K562 (cell line): Measurements from ENCODE around the gene MPL. TPM values are rescaled to one million over a fixed set of nuclear protein-coding genes. Genes with fewer than 3 reads are reported as not detected.

Source experiments
- ATAC-seq: fragments of 200-7000 bp; cut with Tn5 transposase; 3 replicates; pipeline ENCODE4 v1.9.1; 2020; ENCODE audit warnings: moderate library complexity
- BruUV-seq: library from RNA; stranded (reverse); fragments of 400-500 nt; replicated peaks from 2 replicates; lab custom pipeline; 2021; lab: Mats Ljungman, UMichigan
- CTCF ChIA-PET: fragments of 300-600 bp; formaldehyde crosslinking; extraction: SDS; loops from one replicate; lab custom pipeline; 2021; ENCODE audit warnings: low intra/inter-chr PET ratio; lab: Yijun Ruan, JAX
- POLR2A ChIA-PET: fragments of 300-600, 350-650 bp; sonication (Branson Sonifier 250); formaldehyde crosslinking; extraction: SDS; loops from one replicate; lab custom pipeline; 2021; ENCODE audit warnings: antibody characterized with exemption, inconsistent platforms; lab: Yijun Ruan, JAX
- DNase-seq, 4 experiments: peaks; one replicate each; pipeline versions ENCODE4 v3.0.0 to v3.0.0-alpha.2; 2011 to 2018; ENCODE audit warnings: low spot score in 3 of 4, mixed read lengths in 3 of 4; ENCODE audit errors: extremely low read depth in 1 of 4
- FAIRE-seq: peaks from 2 replicates; lab custom pipeline; 2011; peaks lifted over from hg19 to GRCh38; lab: Jason Lieb, UNC
- H2AFZ ChIP-seq: 2 replicates; pipeline ENCODE4 v1.6.0; 2011; ENCODE audit warnings: low read depth, low read length, control low read depth, inconsistent platforms
- H3K27ac ChIP-seq: fragments of 200-600 bp; 3 replicates; pipeline ENCODE4 v1.8.0; 2011; ENCODE audit warnings: low read depth, mild to moderate bottlenecking, control low read depth, inconsistent platforms, low read length, moderate library complexity, mixed read lengths; ENCODE audit errors: extremely low read depth
- H3K27me3 ChIP-seq, 2 experiments: fragments of 300-600 bp in 1 of 2; 2 replicates in 1 of 2; 3 replicates in 1 of 2; pipeline versions ENCODE4 v1.6.0 to v1.8.0; 2011; ENCODE audit warnings: inconsistent platforms in 2 of 2, low read length in 2 of 2, mild to moderate bottlenecking in 1 of 2, mixed read lengths in 1 of 2, moderate library complexity in 1 of 2; ENCODE audit not compliant: control insufficient read depth in 2 of 2, insufficient read depth in 2 of 2
- H3K36me3 ChIP-seq: fragments of 300-600 bp; 3 replicates; pipeline ENCODE4 v1.8.0; 2011; ENCODE audit warnings: mild to moderate bottlenecking, low read length, inconsistent platforms; ENCODE audit not compliant: control insufficient read depth, insufficient read depth
- H3K4me1 ChIP-seq, 2 experiments: fragments of 200-600 bp in 1 of 2; replicated peaks in 1 of 2; 2 replicates in 1 of 2; 3 replicates in 1 of 2; pipeline versions ENCODE4 v1.5.1 to v1.8.0; 2011; ENCODE audit warnings: inconsistent platforms in 2 of 2, low read length in 2 of 2, mild to moderate bottlenecking in 1 of 2, mixed read lengths in 1 of 2, moderate library complexity in 1 of 2; ENCODE audit not compliant: control insufficient read depth in 2 of 2, insufficient read depth in 2 of 2
- H3K4me2 ChIP-seq: 2 replicates; pipeline ENCODE4 v1.6.1; 2011; ENCODE audit warnings: low read length, control low read depth, inconsistent platforms, mixed read lengths; ENCODE audit not compliant: insufficient read depth
- H3K4me3 ChIP-seq: fragments of 200-600 bp; sonication (generic), shearing (Covaris generic); 2 replicates; pipeline ENCODE4 v1.5.1; 2016; ENCODE audit warnings: control low read depth, inconsistent platforms
- H3K79me2 ChIP-seq: fragments of 200-600 bp; 3 replicates; pipeline ENCODE4 v1.8.0; 2011; ENCODE audit warnings: low read length, inconsistent platforms; ENCODE audit not compliant: control insufficient read depth, insufficient read depth
- H3K9ac ChIP-seq, 2 experiments: 2 replicates each; pipeline versions ENCODE4 v1.6.0 to v1.6.1; 2011; ENCODE audit warnings: low read depth in 2 of 2, low read length in 2 of 2, control low read depth in 1 of 2, inconsistent platforms in 1 of 2, mild to moderate bottlenecking in 1 of 2, mixed read lengths in 1 of 2; ENCODE audit not compliant: insufficient read depth in 1 of 2
- H3K9me1 ChIP-seq: one replicate; pipeline ENCODE4 v1.6.0; 2011; ENCODE audit warnings: inconsistent platforms, mild to moderate bottlenecking, low read length, moderate library complexity; ENCODE audit not compliant: control insufficient read depth, insufficient read depth
- H3K9me3 ChIP-seq: replicated peaks from 2 replicates; pipeline ENCODE4 v1.5.1; 2011; ENCODE audit warnings: low read depth, low read length, inconsistent platforms; ENCODE audit not compliant: control insufficient read depth, insufficient read depth
- H4K20me1 ChIP-seq: replicated peaks from 2 replicates; pipeline ENCODE4 v1.6.1; 2011; ENCODE audit warnings: low read length, inconsistent platforms, mixed read lengths; ENCODE audit not compliant: control insufficient read depth, insufficient read depth
- FOSL1 ChIP-seq: fragments of 200-800 bp; sonication (Bioruptor generic); conservative IDR thresholded peaks from 2 replicates; pipeline ENCODE4 v1.6.1; 2016; ENCODE audit warnings: missing genetic modification characterization, missing compliant biosample characterization
- HNRNPL ChIP-seq: fragments of 200-400 bp; formaldehyde crosslinking; IDR thresholded peaks from 2 replicates; pipeline ENCODE4 v1.6.1; 2017; ENCODE audit warnings: low read depth, mild to moderate bottlenecking, low read length
- KDM1A ChIP-seq, 2 experiments: fragments of 450-650 bp; IDR thresholded peaks; 2 replicates each; pipeline ENCODE4 v1.6.1; 2016; ENCODE audit warnings: mild to moderate bottlenecking in 2 of 2
- MTA3 ChIP-seq: fragments of 450-650 bp; formaldehyde crosslinking; IDR thresholded peaks from 2 replicates; pipeline ENCODE4 v1.6.1; 2017; ENCODE audit warnings: mild to moderate bottlenecking, borderline replicate concordance
- NEUROD1 ChIP-seq: fragments of 150-350 bp; IDR thresholded peaks from 2 replicates; pipeline ENCODE4 v1.6.1; 2014; ENCODE audit warnings: borderline replicate concordance, low read length, low read depth; ENCODE audit not compliant: partially characterized antibody
- TAF9B ChIP-seq: fragments of 450-650 bp; IDR thresholded peaks from 2 replicates; pipeline ENCODE4 v1.6.1; 2018; ENCODE audit warnings: mild to moderate bottlenecking; ENCODE audit not compliant: partially characterized antibody
- TRIM24 ChIP-seq, 2 experiments: fragments of 450-650 bp; IDR thresholded peaks; 2 replicates each; pipeline ENCODE4 v1.6.1; 2016
- XRCC5 ChIP-seq: fragments of 200-400 bp; formaldehyde crosslinking; IDR thresholded peaks from 2 replicates; pipeline ENCODE4 v1.6.1; 2017; ENCODE audit warnings: low read depth, mild to moderate bottlenecking, low read length
- ZNF212 ChIP-seq: fragments of 450-650 bp; formaldehyde crosslinking; IDR thresholded peaks from 2 replicates; pipeline ENCODE4 v1.4.0; 2020; ENCODE audit warnings: mild to moderate bottlenecking
- ZNF444 ChIP-seq: fragments of 250-450 bp; sonication (Bioruptor Pico); IDR thresholded peaks from 2 replicates; pipeline ENCODE4 v1.4.0; 2020; ENCODE audit warnings: mild to moderate bottlenecking, moderate library complexity
- ZNF644 ChIP-seq: fragments of 200-800 bp; sonication (Bioruptor generic); IDR thresholded peaks from 2 replicates; pipeline ENCODE4 v1.6.1; 2016; ENCODE audit warnings: low read depth, missing genetic modification characterization, missing compliant biosample characterization
- WGBS: fragments of 100-300 bp; shearing (Covaris generic); methylation state at CpG from one replicate; pipeline ENCODE4 v1.1.6; 2016; ENCODE audit warnings: low coverage, mixed read lengths; ENCODE audit not compliant: insufficient coverage; ENCODE audit errors: missing lambda C conversion rate; 5-methylcytosine and 5-hydroxymethylcytosine counted together
- in situ Hi-C: fragments of 300-500 bp; cut with MboI; formaldehyde crosslinking; loops from 4 replicates; pipeline ENCODE4 v1.15.0; 2018; ENCODE audit warnings: inconsistent platforms, mixed read lengths
- intact Hi-C: fragments of 100-400 bp; cut with micrococcal nuclease; formaldehyde crosslinking; loops from 2 replicates; pipeline ENCODE4 v1.14.2; 2022
- polyA plus RNA-seq, 8 experiments: library from polyadenylated mRNA; depleted of rRNA in 4 of 8; stranded (reverse) in 5 of 8; unstranded in 3 of 8; fragments of >200 nt; fragmentation: Nextera tagmentation in 2 of 8; fragmentation: Illumina TruSeq in 1 of 8; extraction: Ambion mirVana in 2 of 8; extraction: Trizol in 1 of 8; gene quantifications; 2 replicates each; pipeline versions ENCODE4 v1.2.1 to v1.2.3, GENCODE V29; 2011 to 2014; ENCODE audit warnings: inconsistent platforms in 1 of 8, missing spikeins in 1 of 8
- total RNA-seq, 7 experiments: library from RNA; depleted of rRNA in 6 of 7; stranded (reverse); fragments of >200 nt in 6 of 7; fragmentation: Illumina TruSeq in 2 of 7; extraction: Trizol in 2 of 7; gene quantifications; 2 replicates each; pipeline versions ENCODE4 v1.2.1 to v1.2.3, GENCODE V29; 2011 to 2021; ENCODE audit warnings: low replicate concordance in 1 of 7
- TF ChIP-seq, protein P1 (sequence below): fragments of 450-650 bp; IDR thresholded peaks from 2 replicates; pipeline ENCODE4 v1.6.1; 2016

Gene MPL
- total and polyA plus RNA-seq, 9 of the 15 experiments (the other 6 are each of a cell fraction or from before 2014, with no cell fraction given), result not detected

DNA sequence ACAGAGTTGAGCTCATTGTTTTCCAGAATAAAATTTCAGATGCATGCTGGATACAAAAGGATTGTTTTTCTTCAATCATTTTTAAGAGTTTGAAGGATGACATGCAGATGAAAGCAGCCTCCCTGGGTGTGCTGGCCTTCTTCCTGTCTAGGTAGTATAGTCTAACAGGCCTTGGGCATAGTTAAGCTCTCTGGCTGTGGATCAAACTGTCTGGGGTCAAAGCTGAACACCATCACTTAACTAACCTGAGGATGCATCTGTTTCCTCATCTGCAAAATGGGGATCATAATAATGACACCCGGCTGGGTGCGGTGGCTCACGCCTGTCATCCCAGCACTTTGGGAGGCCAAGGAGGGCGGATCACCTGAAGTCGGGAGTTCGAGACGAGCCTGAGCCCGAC, 42.9 kb upstream of the MPL start:
- DNase-seq, result no peak
- Histone ChIP-seq H3K79me2 (no peaks in the 10 kb centered on the region), H3K4me2 (no peak overlapping the region), H3K27ac (no peak overlapping the region), H3K9ac (no peak overlapping the region), H2AFZ (no peak overlapping the region), H4K20me1 (peaks cover 6% of the 10 kb centered on the region), H3K4me3 (no peak overlapping the region), H3K36me3 (no peaks in the 10 kb centered on the region), H3K9me3 (no peaks in the 10 kb centered on the region), H3K9me1 (no peaks in the 10 kb centered on the region), H3K27me3 (peaks cover 35 to 42% of the 10 kb centered on the region in 2 experiments; a peak in 4 of 5 replicates), H3K4me1 (0 out of 5 replicates have a peak, but pooled peaks cover 0 to 3% of the 10 kb centered on the region in 2 experiments)
- in situ Hi-C loops (no loop called here), intact Hi-C loops (no loop called here)
- 5% methylated on average over 8 of the region's 8 CpGs for WGBS
- POLR2A ChIA-PET, result interaction anchor here (1.5 kb wide), 1 partner anchor 14 kb away, joined by 5 read pairs; no protein-coding TSS in a partner anchor
- CTCF ChIA-PET, result no interaction called here
- TF ChIP-seq KDM1A (IDR thresholded peaks at IDR 0.05), result no peak
- TF ChIP-seq FOSL1 (tag), result 0 out of 2 replicates have a peak, but pooled peaks have one; percentile 39
- no peak for FAIRE-seq
- no peak for ATAC-seq
- no TSS peak for BruUV-seq

DNA sequence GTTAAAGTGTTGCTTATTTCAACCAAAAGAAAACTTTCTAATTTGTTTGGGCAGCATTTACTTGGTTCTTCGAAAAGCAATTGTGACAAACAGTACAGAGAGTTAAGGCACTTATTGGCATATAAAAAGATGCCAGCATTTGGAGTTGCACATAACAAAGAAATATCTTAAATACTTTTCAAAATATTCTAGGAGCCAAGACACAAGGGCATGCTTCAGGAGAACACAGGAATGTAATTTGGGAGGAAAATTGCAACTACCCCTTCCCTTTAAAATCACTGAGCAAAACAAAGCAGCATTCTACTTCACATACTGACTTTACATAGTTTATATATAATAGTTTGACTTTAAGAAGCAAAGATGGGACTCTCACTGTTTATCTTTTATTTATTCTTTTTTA, 41.4 kb upstream of the MPL start:
- TF ChIP-seq TAF9B (no peak), HNRNPL (no peak), TRIM24 (IDR thresholded peaks at IDR 0.05) (no peak), ZNF644 (tag) (no peak), ZNF444 (CRISPR knock-in tag) (no peak), XRCC5 (no peak), MTA3 (no peak), NEUROD1 (no peak), ZNF212 (CRISPR knock-in tag) (no peak)
- TF ChIP-seq, protein P1, sequence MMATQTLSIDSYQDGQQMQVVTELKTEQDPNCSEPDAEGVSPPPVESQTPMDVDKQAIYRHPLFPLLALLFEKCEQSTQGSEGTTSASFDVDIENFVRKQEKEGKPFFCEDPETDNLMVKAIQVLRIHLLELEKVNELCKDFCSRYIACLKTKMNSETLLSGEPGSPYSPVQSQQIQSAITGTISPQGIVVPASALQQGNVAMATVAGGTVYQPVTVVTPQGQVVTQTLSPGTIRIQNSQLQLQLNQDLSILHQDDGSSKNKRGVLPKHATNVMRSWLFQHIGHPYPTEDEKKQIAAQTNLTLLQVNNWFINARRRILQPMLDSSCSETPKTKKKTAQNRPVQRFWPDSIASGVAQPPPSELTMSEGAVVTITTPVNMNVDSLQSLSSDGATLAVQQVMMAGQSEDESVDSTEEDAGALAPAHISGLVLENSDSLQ, result no peak
- POLR2A ChIA-PET, result no interaction called here
- Histone ChIP-seq H2AFZ (no peak overlapping the region), H3K4me1 (0 out of 5 replicates have a peak, but pooled peaks cover 0 to 3% of the 10 kb centered on the region in 2 experiments), H3K27ac (no peak overlapping the region), H3K4me3 (no peak overlapping the region), H3K9ac (no peak overlapping the region), H3K27me3 (peaks cover 28 to 37% of the 10 kb centered on the region in 2 experiments; a peak in 4 of 5 replicates), H3K9me3 (no peaks in the 10 kb centered on the region), H3K4me2 (no peak overlapping the region), H4K20me1 (peaks cover 6% of the 10 kb centered on the region; the same call in 1 of the 2 replicates), H3K9me1 (no peaks in the 10 kb centered on the region), H3K79me2 (no peaks in the 10 kb centered on the region), H3K36me3 (no peaks in the 10 kb centered on the region)
- 0% methylated on average over 1 of the region's 1 CpG for WGBS
- BruUV-seq, result no TSS peak
- DNase-seq (no peak), ATAC-seq (no peak), FAIRE-seq (no peak)
- in situ Hi-C loops, result no loop called here
- intact Hi-C loops, result no loop called here
- CTCF ChIA-PET, result no interaction called here
